Common myeloid progenitor, CD34-positive (primary cell): ENCODE results near the gene PLCH1.

Experiments used
- CTCF ChIA-PET: fragments of 350-600 bp; sonication (Branson Sonifier 250); formaldehyde crosslinking; loops from one replicate; lab custom pipeline; 2021; ENCODE audit warnings: antibody characterized with exemption; lab: Charles Lee
- POLR2A ChIA-PET: fragments of 350-600 bp; sonication (Branson Sonifier 250); formaldehyde crosslinking; loops from one replicate; lab custom pipeline; 2021; ENCODE audit warnings: antibody characterized with exemption; lab: Charles Lee
- DNase-seq, 3 donors: peaks; one replicate each; pipeline versions ENCODE4 v3.0.0 to v3.0.0-alpha.2; 2013
- H3K27ac ChIP-seq, 2 experiments: 1 replicate in 1 of 2; 2 replicates in 1 of 2; pipeline ENCODE4 v1.7.0; 2013; ENCODE audit warnings: inconsistent platforms in 2 of 2, low read length in 2 of 2, mild to moderate bottlenecking in 2 of 2, low read depth in 1 of 2, moderate library complexity in 1 of 2; ENCODE audit not compliant: severe bottlenecking in 2 of 2, insufficient read depth in 1 of 2, poor library complexity in 1 of 2
- H3K27me3 ChIP-seq, 5 experiments: replicated peaks in 2 of 5; 1 replicate in 3 of 5; 2 replicates in 2 of 5; pipeline versions ENCODE4 v1.6.1 to v1.7.0; 2013; ENCODE audit warnings: low read length in 4 of 5, mild to moderate bottlenecking in 2 of 5, moderate library complexity in 2 of 5, inconsistent platforms in 1 of 5; ENCODE audit not compliant: insufficient read depth in 5 of 5, control insufficient read depth in 4 of 5
- H3K36me3 ChIP-seq, 4 experiments: 1 replicate in 2 of 4; 2 replicates in 2 of 4; pipeline versions ENCODE4 v1.6.1 to v1.7.0; 2013; ENCODE audit warnings: low read length in 3 of 4, control low read depth in 1 of 4, mild to moderate bottlenecking in 1 of 4; ENCODE audit not compliant: control insufficient read depth in 4 of 4, insufficient read depth in 4 of 4
- H3K4me1 ChIP-seq, 4 experiments: 1 replicate in 3 of 4; 2 replicates in 1 of 4; pipeline versions ENCODE4 v1.6.1 to v1.7.1; 2013; ENCODE audit warnings: low read length in 3 of 4, mild to moderate bottlenecking in 3 of 4, control low read depth in 1 of 4, inconsistent platforms in 1 of 4, moderate library complexity in 1 of 4; ENCODE audit not compliant: control insufficient read depth in 4 of 4, insufficient read depth in 4 of 4; ENCODE audit errors: control extremely low read depth in 1 of 4
- H3K4me3 ChIP-seq, 7 experiments: 1 replicate in 4 of 7; 2 replicates in 3 of 7; pipeline versions ENCODE4 v1.5.1 to v1.7.0; 2013; ENCODE audit warnings: mild to moderate bottlenecking in 7 of 7, low read length in 6 of 7, moderate library complexity in 6 of 7, inconsistent platforms in 2 of 7, low read depth in 2 of 7, control low read depth in 1 of 7; ENCODE audit not compliant: insufficient read depth in 4 of 7, control insufficient read depth in 1 of 7; ENCODE audit errors: extremely low read depth in 1 of 7
- H3K9me3 ChIP-seq, 5 experiments: 1 replicate in 4 of 5; 2 replicates in 1 of 5; pipeline versions ENCODE4 v1.6.1 to v1.7.1; 2013; ENCODE audit warnings: low read length in 4 of 5, mild to moderate bottlenecking in 2 of 5, inconsistent platforms in 1 of 5, low read depth in 1 of 5, moderate library complexity in 1 of 5; ENCODE audit not compliant: control insufficient read depth in 4 of 5, insufficient read depth in 2 of 5; ENCODE audit errors: control extremely low read depth in 1 of 5
- WGBS: methylation state at CpG from one replicate; pipeline ENCODE4 v1.1.5; 2013; ENCODE audit not compliant: insufficient coverage; 5-methylcytosine and 5-hydroxymethylcytosine counted together

Gene PLCH1

GRCh38 chr3:155554777-155555451 is 190.0 kb downstream of the PLCH1 start:
- H3K4me1 ChIP-seq, result peaks cover 30 to 64% (median 45%) of the 10 kb centered on the region in 4 experiments
- no CpG with 5 or more reads among the region's 4 CpGs for WGBS
- peaks cover 0 to 13% (median 0%) of the 10 kb centered on the region in 4 experiments for H3K36me3 ChIP-seq
- H3K4me3 ChIP-seq, result peak overlapping the region in 3 of 7 experiments; percentile 14 to 54 (median 42)
- ChIA-PET CTCF (interaction anchor here (0.5 to 1.8 kb wide), 4 partner anchors 13 to 150 kb away, joined by 3 to 4 read pairs (median 3); no protein-coding TSS in a partner anchor), POLR2A (interaction anchor here (1.1 kb wide), 1 partner anchor 33 kb away, joined by 3 read pairs; no protein-coding TSS in a partner anchor)
- peak; percentile 96 to 99 (median 99) for DNase-seq
- H3K27ac ChIP-seq, result peak overlapping the region; percentile 71 to 79
- H3K9me3 ChIP-seq, result no peaks in the 10 kb centered on the region
- H3K27me3 ChIP-seq, result no peaks in the 10 kb centered on the region

DNA sequence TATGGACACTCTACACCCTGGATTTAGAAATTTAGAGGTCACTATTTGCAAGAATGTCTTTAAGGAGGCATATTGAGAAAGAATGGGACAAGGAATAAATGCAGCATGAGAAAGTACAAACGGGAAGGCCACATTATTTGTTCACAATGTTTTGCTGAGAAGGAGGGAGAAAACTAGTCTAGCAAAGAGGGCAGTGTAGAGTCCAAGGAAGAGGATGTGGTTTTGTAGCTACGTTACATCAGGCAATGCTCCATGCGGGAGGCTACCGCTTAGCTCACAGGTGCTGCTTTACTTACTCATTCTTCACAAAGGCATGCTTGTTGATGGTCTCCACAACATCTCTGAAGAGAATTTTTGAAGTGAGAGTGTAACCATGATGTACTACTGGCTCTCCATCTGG is 191.1 kb downstream of the PLCH1 start:
- H3K36me3 ChIP-seq, result peaks cover 0 to 13% (median 0%) of the 10 kb centered on the region in 4 experiments
- WGBS, result 0% methylated on average over 1 of the region's 4 CpGs
- peaks cover 39 to 71% (median 49%) of the 10 kb centered on the region in 4 experiments for H3K4me1 ChIP-seq
- peak overlapping the region; percentile 71 to 79 for H3K27ac ChIP-seq
- peak overlapping the region in 1 of 7 experiments; percentile 56 for H3K4me3 ChIP-seq
- no peaks in the 10 kb centered on the region for H3K9me3 ChIP-seq
- POLR2A ChIA-PET, result no interaction called here
- DNase-seq, result peak; percentile 36 to 82 (median 68)
- no peaks in the 10 kb centered on the region for H3K27me3 ChIP-seq
- CTCF ChIA-PET, result interaction anchor here (1.4 kb wide), 1 partner anchor 146 kb away, joined by 3 read pairs; no protein-coding TSS in a partner anchor

DNA sequence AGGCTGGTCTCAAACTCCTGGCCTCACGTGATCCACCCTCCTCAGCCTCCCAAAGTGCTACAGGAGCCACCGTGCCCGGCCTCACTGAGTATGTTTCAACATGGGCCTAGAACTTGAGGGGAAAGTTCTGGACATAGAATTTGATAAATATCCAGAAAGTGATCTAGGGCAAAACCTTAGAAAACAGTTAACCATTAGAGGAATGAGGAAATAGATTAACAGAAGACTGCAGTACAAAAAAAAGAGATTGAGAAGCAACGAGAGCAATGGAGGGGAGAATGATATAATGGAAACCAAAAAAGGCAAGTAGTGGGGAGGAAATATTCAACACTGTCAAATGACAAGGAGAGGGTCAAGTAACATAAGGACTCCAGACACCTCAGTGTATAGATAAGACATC is 191.5 kb downstream of the PLCH1 start:
- Histone ChIP-seq H3K4me3 (peak overlapping the region in 1 of 7 experiments; percentile 56), H3K9me3 (no peaks in the 10 kb centered on the region), H3K36me3 (peaks cover 0 to 13% (median 0%) of the 10 kb centered on the region in 4 experiments), H3K27ac (peak overlapping the region in 1 of 2 experiments; percentile 38), H3K4me1 (peaks cover 39 to 67% (median 49%) of the 10 kb centered on the region in 4 experiments), H3K27me3 (no peaks in the 10 kb centered on the region)
- CTCF ChIA-PET, result no interaction called here
- DNase-seq, result no peak
- WGBS, result 67% methylated on average over 3 of the region's 4 CpGs
- POLR2A ChIA-PET, result no interaction called here

GRCh38 chr3:155550391-155550790 is 194.5 kb downstream of the PLCH1 start:
- no peaks in the 10 kb centered on the region for H3K9me3 ChIP-seq
- no CpG with 5 or more reads among the region's 3 CpGs for WGBS
- H3K27ac ChIP-seq, result no peak overlapping the region
- no peaks in the 10 kb centered on the region for H3K27me3 ChIP-seq
- no peak overlapping the region for H3K4me3 ChIP-seq
- peaks cover 32 to 43% (median 37%) of the 10 kb centered on the region in 4 experiments for H3K4me1 ChIP-seq
- CTCF ChIA-PET, result no interaction called here
- POLR2A ChIA-PET, result no interaction called here
- H3K36me3 ChIP-seq, result peaks cover 0 to 16% (median 0%) of the 10 kb centered on the region in 4 experiments
- DNase-seq, result no peak

DNA sequence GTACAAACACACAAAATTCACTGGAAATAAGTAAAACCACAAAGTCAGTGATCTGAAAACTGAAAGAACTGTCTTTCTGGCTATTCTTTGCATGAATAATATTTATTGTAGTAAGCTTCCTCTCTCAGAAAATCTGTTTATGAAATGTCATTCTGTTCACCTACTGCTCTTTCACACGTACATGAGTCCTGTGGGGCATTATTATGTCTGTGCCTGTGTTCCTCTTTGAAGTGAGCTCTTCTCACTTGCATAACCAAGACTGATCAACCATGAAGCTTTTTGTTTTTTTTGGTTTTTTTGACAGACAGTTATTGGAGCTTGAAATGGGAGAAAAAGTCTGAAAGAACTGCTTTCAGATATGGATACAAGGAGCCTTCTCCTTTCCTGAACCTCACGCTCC is 195.8 kb downstream of the PLCH1 start:
- POLR2A ChIA-PET, result no interaction called here
- no peaks in the 10 kb centered on the region for H3K27me3 ChIP-seq
- WGBS, result 0% methylated on average over 1 of the region's 2 CpGs

GRCh38 chr3:155548195-155548594 is 196.7 kb downstream of the PLCH1 start:
- H3K36me3 ChIP-seq, result peaks cover 0 to 16% (median 0%) of the 10 kb centered on the region in 4 experiments
- WGBS, result no CpG with 5 or more reads among the region's 2 CpGs
- peak in 1 of 3 donors; percentile 17 for DNase-seq
- POLR2A ChIA-PET, result no interaction called here
- no peaks in the 10 kb centered on the region for H3K27me3 ChIP-seq
- peaks cover 12 to 22% (median 17%) of the 10 kb centered on the region in 4 experiments for H3K4me1 ChIP-seq
- H3K4me3 ChIP-seq, result no peak overlapping the region
- CTCF ChIA-PET, result interaction anchor here (1.4 kb wide), 1 partner anchor 155 kb away, joined by 3 read pairs; no protein-coding TSS in a partner anchor
- H3K27ac ChIP-seq, result no peak overlapping the region
- no peaks in the 10 kb centered on the region for H3K9me3 ChIP-seq

More for the DNA sequence above, 195.8 kb downstream of the PLCH1 start:
- CTCF ChIA-PET, result interaction anchor here (1.0 to 1.4 kb wide), 2 partner anchors 85 to 154 kb away, joined by 3 read pairs; no protein-coding TSS in a partner anchor
- DNase-seq, result peak in 2 of 3 donors; percentile 45 to 61
- H3K4me1 ChIP-seq, result peaks cover 21 to 31% (median 26%) of the 10 kb centered on the region in 4 experiments
- H3K27ac ChIP-seq, result no peak overlapping the region
- H3K4me3 ChIP-seq, result no peak overlapping the region
- peaks cover 0 to 16% (median 0%) of the 10 kb centered on the region in 4 experiments for H3K36me3 ChIP-seq
- no peaks in the 10 kb centered on the region for H3K9me3 ChIP-seq

DNA sequence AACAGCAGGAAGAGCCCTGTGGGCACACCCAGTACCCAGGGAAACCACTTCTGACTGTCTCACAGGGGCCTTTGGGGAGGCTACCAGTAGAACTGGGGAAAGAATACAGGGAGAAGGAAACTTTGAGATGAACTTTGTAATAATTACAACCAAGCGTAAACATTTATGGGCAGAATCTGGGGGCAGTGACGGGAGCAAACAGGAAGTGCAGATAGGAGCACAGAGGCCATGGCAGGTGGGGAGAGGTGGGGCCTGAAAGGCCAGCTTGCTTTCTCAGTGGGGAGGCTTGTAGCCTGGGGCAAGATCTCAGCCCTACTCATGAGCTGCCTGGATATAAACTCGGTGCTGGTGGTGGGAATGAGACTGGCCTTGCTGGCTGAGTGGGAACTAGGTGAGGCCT is 209.8 kb downstream of the PLCH1 start:
- Histone ChIP-seq H3K9me3 (peaks cover 0 to 37% (median 17%) of the 10 kb centered on the region in 5 experiments), H3K4me3 (no peak overlapping the region), H3K27ac (no peak overlapping the region), H3K27me3 (no peaks in the 10 kb centered on the region), H3K4me1 (no peaks in the 10 kb centered on the region), H3K36me3 (peaks cover 0 to 18% (median 6%) of the 10 kb centered on the region in 4 experiments)
- no peak for DNase-seq
- ChIA-PET POLR2A (interaction anchor here (0.8 kb wide), 1 partner anchor 652 kb away, joined by 3 read pairs; no protein-coding TSS in a partner anchor), CTCF (no interaction called here)
- WGBS, result 100% methylated on average over 3 of the region's 3 CpGs
